Activated CD4-positive, alpha-beta memory T cell treated with anti-CD3 and anti-CD28 coated beads, Interleukin-2, amount 10 ng/mL, durations not matched to agents 7 days and 5 days (primary cell): ENCODE results near the gene ZRANB1. TPM values are rescaled to one million over a fixed set of nuclear protein-coding genes. Genes with fewer than 3 reads are reported as not detected.

ENCODE experiments used
- total RNA-seq, 2 experiments: library from RNA; stranded (reverse); gene quantifications; one replicate each; pipeline ENCODE4 v1.2.3, GENCODE V29; 2021

ZRANB1 gene
- total RNA-seq, 2 experiments from 2014 or later = 11.2 to 12.3 TPM

Other genes starting within 250 kb of the ZRANB1 start
- gene FAM53B, start 197.7 kb upstream of the ZRANB1 start, total RNA-seq = 10 to 100 TPM; 44.9 to 46.6 TPM
- gene EEF1AKMT2, start 150.2 kb upstream of the ZRANB1 start, total RNA-seq = 10 to 100 TPM; 32.3 to 32.5 TPM
- gene ABRAXAS2, start 140.3 kb upstream of the ZRANB1 start, total RNA-seq = 10 to 100 TPM; 14.5 to 15.3 TPM
- under 1 TPM; 0.15 to 0.43 TPM for gene CTBP2, start 218.4 kb downstream of the ZRANB1 start, total RNA-seq